Stomach (tissue), 9 donors: Measurements from ENCODE around the gene ATIC. TPM values are rescaled to one million over a fixed set of nuclear protein-coding genes. Genes with fewer than 3 reads are reported as not detected.

Source experiments
- DNase-seq, 2 donors: peaks; one replicate each; pipeline versions ENCODE4 v3.0.0 to v3.0.0-alpha.2; 2013 to 2019
- H3K27ac ChIP-seq, 5 donors: fragments of 200-600 bp in 4 of 5; sonication (generic) in 4 of 5; one replicate each; pipeline ENCODE4 v1.5.1; 2013 to 2019; ENCODE audit warnings: mild to moderate bottlenecking in 1 of 5, moderate library complexity in 1 of 5
- H3K27me3 ChIP-seq, 3 donors: fragments of 200-600 bp; sonication (generic); one replicate each; pipeline ENCODE4 v1.5.1; 2017 to 2019; ENCODE audit warnings: mixed run types in 1 of 3
- H3K36me3 ChIP-seq, 4 donors: fragments of 200-600 bp; sonication (generic); 1 replicate in 3 of 4; 2 replicates in 1 of 4; pipeline ENCODE4 v1.5.1; 2016 to 2019
- H3K4me1 ChIP-seq, 4 donors: fragments of 200-600 bp; sonication (generic); one replicate each; pipeline ENCODE4 v1.5.1; 2016 to 2019
- H3K4me3 ChIP-seq, 4 donors: fragments of 200-600 bp; sonication (generic) in 3 of 4; one replicate each; pipeline ENCODE4 v1.5.1; 2016 to 2019; ENCODE audit warnings: mild to moderate bottlenecking in 1 of 4
- H3K9me3 ChIP-seq, 4 donors: fragments of 200-600 bp; sonication (generic); one replicate each; pipeline ENCODE4 v1.5.1; 2016 to 2019
- EP300 ChIP-seq: sonication (generic); formaldehyde crosslinking; IDR thresholded peaks from one replicate; pipeline ENCODE4 v1.6.1; 2017; ENCODE audit warnings: antibody characterized with exemption
- POLR2A ChIP-seq, 4 donors: fragments of 450-650 bp; IDR thresholded peaks; one replicate each; pipeline ENCODE4 v1.6.1; 2016; ENCODE audit warnings: antibody characterized with exemption in 4 of 4, control low read depth in 2 of 4, mild to moderate bottlenecking in 1 of 4, moderate library complexity in 1 of 4
- POLR2AphosphoS5 ChIP-seq, 3 donors: sonication (generic); formaldehyde crosslinking; IDR thresholded peaks; one replicate each; pipeline ENCODE4 v1.6.1; 2016; ENCODE audit warnings: antibody characterized with exemption in 3 of 3
- WGBS, 5 donors: extraction: QIAGEN DNeasy Blood & Tissue Kit in 3 of 5; methylation state at CpG; one replicate each; pipeline versions ENCODE4 v1.1.5 to v1.1.7; 2013 to 2018; 5-methylcytosine and 5-hydroxymethylcytosine counted together
- intact Hi-C: fragments of 100-400 bp; cut with DNase I; formaldehyde crosslinking; loops from one replicate; pipeline ENCODE4 v1.15.1; 2023; ENCODE audit warnings: low total_unique reads
- polyA plus RNA-seq, 3 donors: library from polyadenylated mRNA; stranded (reverse); fragments of 200-250 nt; gene quantifications; one replicate each; pipeline ENCODE4 v1.2.3, GENCODE V29; 2013
- total RNA-seq, 5 donors: library from RNA; depleted of rRNA; stranded (reverse); fragments of >200 nt; gene quantifications; one replicate each; pipeline versions ENCODE4 v1.1.0 to v1.2.3, GENCODE V29; 2014 to 2016
- TF ChIP-seq, protein P1 (sequence below), 7 experiments: fragments of 450-650 bp in 4 of 7; fragments of 200-600 bp in 3 of 7; sonication (generic) in 3 of 7; IDR thresholded peaks; one replicate each; pipeline ENCODE4 v1.5.1; 2016 to 2019; ENCODE audit warnings: antibody characterized with exemption in 7 of 7, control low read depth in 2 of 7, mild to moderate bottlenecking in 1 of 7
- donor health status: healthy with polysubstance abuse.
- donor health status: Bipolar disorder and iron deficiency.
- donor health status: healthy.

ATIC gene
- total and polyA plus RNA-seq, 8 donors, result 9.4 to 125 (median 76.6) TPM

DNA sequence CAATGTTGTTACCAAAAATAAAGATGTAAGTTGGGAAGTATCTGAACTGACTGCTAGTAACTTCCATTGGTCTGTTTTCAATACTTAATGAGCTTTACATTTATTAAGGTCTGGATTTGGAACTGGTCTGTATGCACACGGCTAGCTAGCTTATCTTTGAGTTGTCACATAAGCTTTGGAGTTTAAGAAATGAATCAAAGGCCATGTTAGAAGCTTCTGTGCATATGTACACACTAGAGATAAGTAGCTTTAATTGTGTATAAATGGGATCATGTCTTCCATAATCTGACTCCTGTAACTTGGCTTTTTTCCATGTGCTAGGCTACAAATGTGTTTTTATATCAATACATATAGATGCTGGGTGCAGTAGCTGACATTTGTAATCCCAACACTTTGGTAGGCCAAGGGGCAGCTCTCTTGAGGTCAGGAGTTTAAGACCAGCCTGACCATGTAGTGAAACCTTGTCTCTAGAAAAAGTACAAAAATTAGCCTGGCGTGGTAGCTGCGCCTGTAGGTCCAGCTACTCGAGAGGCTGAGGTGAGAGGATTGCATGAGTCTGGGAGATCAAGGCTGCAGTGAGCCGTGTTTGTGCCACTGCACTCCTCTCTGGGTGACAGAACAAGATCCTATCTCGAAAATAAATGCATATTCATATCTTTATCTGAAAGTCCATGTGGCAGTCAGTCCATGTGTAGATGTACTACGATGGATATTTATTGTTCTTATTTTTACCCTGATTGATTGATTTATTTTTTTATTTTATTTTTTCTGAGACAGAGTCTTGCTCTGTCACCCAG, 27.2 kb downstream of the ATIC start:
- Histone ChIP-seq H3K4me3 (no peak overlapping the region), H3K4me1 (no peaks in the 10 kb centered on the region), H3K27ac (no peak overlapping the region), H3K36me3 (peaks cover 25 to 97% (median 94%) of the 10 kb centered on the region in 4 donors), H3K9me3 (no peaks in the 10 kb centered on the region), H3K27me3 (no peaks in the 10 kb centered on the region)
- intact Hi-C loops, result no loop called here
- TF ChIP-seq, protein P1, sequence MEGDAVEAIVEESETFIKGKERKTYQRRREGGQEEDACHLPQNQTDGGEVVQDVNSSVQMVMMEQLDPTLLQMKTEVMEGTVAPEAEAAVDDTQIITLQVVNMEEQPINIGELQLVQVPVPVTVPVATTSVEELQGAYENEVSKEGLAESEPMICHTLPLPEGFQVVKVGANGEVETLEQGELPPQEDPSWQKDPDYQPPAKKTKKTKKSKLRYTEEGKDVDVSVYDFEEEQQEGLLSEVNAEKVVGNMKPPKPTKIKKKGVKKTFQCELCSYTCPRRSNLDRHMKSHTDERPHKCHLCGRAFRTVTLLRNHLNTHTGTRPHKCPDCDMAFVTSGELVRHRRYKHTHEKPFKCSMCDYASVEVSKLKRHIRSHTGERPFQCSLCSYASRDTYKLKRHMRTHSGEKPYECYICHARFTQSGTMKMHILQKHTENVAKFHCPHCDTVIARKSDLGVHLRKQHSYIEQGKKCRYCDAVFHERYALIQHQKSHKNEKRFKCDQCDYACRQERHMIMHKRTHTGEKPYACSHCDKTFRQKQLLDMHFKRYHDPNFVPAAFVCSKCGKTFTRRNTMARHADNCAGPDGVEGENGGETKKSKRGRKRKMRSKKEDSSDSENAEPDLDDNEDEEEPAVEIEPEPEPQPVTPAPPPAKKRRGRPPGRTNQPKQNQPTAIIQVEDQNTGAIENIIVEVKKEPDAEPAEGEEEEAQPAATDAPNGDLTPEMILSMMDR (IDR thresholded peaks at IDR 0.05), result no peak
- no peak for TF ChIP-seq POLR2A (IDR thresholded peaks at IDR 0.05)
- no peak for TF ChIP-seq POLR2AphosphoS5 (IDR thresholded peaks at IDR 0.05)
- DNase-seq, result no peak
- 78 to 89% (median 86%) methylated on average over 7 of the region's 7 CpGs for WGBS, 5 donors

DNA sequence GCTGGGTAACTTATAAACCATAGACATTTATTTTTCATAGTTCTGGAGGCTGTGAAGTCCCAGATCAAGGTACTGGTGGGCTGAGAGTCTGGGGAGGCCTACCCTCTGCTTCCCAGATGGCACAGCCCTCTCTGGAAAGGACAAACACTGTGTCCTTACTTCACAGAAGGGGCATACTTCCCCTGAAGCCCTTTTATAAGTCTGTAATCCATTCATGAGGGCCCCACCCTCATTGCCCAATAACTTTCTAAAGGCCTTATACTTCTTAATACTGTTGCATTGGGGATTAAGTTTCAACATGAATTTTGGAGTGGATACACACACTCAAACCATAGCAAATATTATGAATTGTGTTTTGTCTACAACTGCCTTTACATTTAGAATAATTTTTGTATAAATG, 36.0 kb downstream of the ATIC start:
- no peak for DNase-seq
- H3K4me3 ChIP-seq, result no peak overlapping the region
- H3K36me3 ChIP-seq, result peaks cover 19 to 84% (median 82%) of the 10 kb centered on the region in 4 donors
- TF ChIP-seq, protein P1 (IDR thresholded peaks at IDR 0.05), result no peak
- no peak for TF ChIP-seq POLR2A (IDR thresholded peaks at IDR 0.05)
- no peak for TF ChIP-seq EP300
- no peak for TF ChIP-seq POLR2AphosphoS5 (IDR thresholded peaks at IDR 0.05)
- H3K27ac ChIP-seq, result no peak overlapping the region
- H3K27me3 ChIP-seq, result no peaks in the 10 kb centered on the region
- no peaks in the 10 kb centered on the region for H3K9me3 ChIP-seq
- intact Hi-C loops, result no loop called here
- no peaks in the 10 kb centered on the region for H3K4me1 ChIP-seq

- Histone ChIP-seq H3K27ac (no peak overlapping the region), H3K4me3 (no peak overlapping the region), H3K9me3 (no peaks in the 10 kb centered on the region), H3K36me3 (peaks cover 3 to 45% (median 41%) of the 10 kb centered on the region in 4 donors), H3K4me1 (no peaks in the 10 kb centered on the region), H3K27me3 (no peaks in the 10 kb centered on the region)
- DNase-seq, result no peak
- TF ChIP-seq, protein P1 (IDR thresholded peaks at IDR 0.05), result no peak
- TF ChIP-seq POLR2AphosphoS5 (IDR thresholded peaks at IDR 0.05), result no peak
- TF ChIP-seq EP300, result no peak
- TF ChIP-seq POLR2A (IDR thresholded peaks at IDR 0.05), result no peak
- WGBS, 5 donors, result 45 to 74% (median 65%) methylated on average over 4 of the region's 4 CpGs
- intact Hi-C loops, result no loop called here
These were observed 40.7 kb downstream of the ATIC start for GRCh38 chr2:215352602-215353001.

DNA sequence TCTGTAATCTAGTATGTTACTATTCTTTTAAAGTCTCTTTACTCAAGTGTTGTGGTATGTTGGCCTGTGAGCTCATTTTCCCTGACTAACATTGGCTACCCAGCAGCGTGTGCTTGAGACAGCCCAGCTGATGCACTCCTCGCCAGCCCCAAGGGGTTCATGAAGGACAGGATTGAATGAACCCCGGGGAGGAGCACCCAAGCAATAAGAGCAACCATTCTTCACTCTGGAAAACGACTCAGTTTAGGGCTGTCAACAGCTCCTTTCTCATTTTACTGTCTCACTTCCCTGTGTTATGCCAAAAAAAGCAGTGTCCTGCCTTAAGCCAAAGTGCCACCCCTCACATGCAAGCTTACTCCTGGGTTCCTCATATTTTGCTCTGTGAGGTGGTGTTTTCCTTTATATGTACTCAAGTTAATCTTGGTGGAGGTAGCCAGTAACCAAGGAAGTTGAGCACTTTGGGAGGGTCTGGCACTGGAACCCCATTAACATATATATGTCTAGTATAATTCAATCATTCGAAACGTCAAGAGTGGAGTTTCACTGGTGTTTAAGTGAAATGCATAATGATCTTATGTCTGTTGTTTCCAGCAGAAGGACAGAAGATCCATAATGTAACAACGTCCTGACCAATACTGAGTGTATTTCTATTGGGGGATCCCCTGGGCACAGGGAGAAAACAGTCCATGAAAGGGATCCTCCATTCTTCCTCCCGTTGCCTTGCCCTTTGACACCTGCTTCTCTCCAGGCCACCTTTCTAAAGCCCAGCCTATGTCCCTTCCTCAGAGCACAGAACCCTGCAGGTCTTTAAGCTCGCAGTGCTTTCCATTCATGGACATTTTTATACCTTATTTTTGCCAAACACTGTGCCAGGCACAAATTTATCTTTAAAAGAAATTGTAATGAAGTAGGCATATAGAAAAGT, 43.2 kb downstream of the ATIC start:
- Histone ChIP-seq H3K27ac (no peak overlapping the region), H3K36me3 (peaks cover 0 to 29% (median 23%) of the 10 kb centered on the region in 4 donors), H3K27me3 (no peaks in the 10 kb centered on the region), H3K4me3 (no peak overlapping the region), H3K4me1 (no peaks in the 10 kb centered on the region), H3K9me3 (no peaks in the 10 kb centered on the region)
- 87 to 92% (median 91%) methylated on average over 9 of the region's 9 CpGs for WGBS, 5 donors
- intact Hi-C loops, result no loop called here
- DNase-seq, result no peak
- TF ChIP-seq EP300 (no peak), POLR2AphosphoS5 (IDR thresholded peaks at IDR 0.05) (no peak), POLR2A (IDR thresholded peaks at IDR 0.05) (no peak)
- TF ChIP-seq, protein P1 (IDR thresholded peaks at IDR 0.05), result no peak
